Measurements from ENCODE around the gene WDR46.
"Not testable (repeated sequence)": the region's sequence is repeated elsewhere in the genome, so short reads cannot be mapped to it uniquely, and the experiment has no call there.

WDR46 gene

GRCh38 chr6:33286946-33287914 lies 1.8 kb downstream of the WDR46 start:
- DNase-seq (ENCODE audit: low read depth) = no peak
- no peak overlapping the region for H3K4me3 ChIP-seq (replicated peaks; ENCODE audit: low read depth, low read length)
- TF ChIP-seq CTCF (IDR thresholded peaks at IDR 0.05; ENCODE audit: low read length, missing control alignments) = no peak

DNA sequence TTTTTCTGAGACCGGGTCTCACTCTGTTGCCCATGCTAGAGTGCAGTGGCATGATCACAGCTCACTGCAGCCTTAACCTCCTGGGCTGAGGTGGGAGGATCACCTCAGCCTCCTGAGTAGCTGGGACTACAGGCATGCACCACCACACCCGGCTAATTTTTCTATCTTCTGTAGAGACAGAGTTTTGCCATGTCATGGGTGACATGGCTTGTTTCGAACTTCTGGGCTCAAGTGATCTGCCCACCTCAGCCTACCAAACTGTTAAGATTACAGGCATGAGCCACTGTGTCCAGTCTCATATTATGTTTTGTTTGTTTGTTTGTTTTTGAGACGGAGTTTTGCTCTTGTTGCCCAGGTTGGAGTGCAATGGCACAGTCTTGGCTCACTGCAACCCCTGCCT lies 3.8 kb downstream of the WDR46 start:
- not testable (repeated sequence) for H3K4me3 ChIP-seq (replicated peaks; ENCODE audit: low read depth, low read length); DNase-seq (ENCODE audit: low read depth)

DNA sequence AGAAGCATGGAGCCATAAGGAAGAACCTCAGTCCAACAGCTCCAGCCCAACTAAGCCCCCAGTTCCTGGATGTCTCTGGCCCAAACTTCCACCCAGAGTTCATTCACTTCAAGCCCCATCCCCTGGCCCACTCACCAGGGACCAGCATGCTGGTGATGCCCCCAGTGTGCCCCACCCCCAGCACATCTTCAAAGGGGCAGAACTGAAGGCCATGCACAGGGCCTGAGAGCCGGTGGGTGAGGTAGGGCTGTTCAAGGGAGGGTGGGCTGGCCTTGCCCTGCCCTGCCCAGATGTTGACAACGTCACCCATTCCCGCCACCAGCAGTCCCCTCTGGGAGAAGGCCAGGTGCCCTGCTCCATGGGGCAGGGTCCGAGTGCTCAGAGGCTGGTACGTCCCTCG lies 8.5 kb downstream of the WDR46 start:
- TF ChIP-seq CTCF (IDR thresholded peaks at IDR 0.05; ENCODE audit: low read length, missing control alignments) = no peak
- no peak overlapping the region for H3K4me3 ChIP-seq (replicated peaks; ENCODE audit: low read depth, low read length)
- no peak for DNase-seq (ENCODE audit: low read depth)

DNA sequence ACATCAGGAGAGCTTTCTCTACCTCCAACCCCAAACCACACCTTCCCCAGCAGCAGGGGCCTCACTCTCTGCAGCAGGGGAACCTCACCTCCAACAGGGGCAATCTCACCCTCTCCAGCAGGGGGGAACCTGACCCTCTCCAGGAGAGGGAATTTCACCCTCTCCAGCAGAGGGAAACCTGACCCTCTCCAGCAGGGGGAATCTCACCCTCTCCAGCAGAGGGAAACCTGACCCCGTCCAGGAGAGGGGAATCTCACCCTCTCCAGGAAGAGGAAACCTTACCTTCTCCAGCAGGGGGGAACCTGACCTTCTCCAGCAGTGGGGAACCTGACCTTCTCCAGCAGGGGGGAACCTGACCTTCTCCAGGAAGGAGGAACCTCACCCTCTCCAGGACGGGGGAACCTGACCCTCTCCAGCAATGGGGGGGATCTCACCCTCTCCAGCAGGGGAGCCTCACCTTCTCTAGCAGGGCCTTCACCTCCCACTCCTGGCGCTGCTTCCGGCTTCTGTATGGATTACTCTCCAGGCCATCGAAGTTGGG lies 9.0 kb downstream of the WDR46 start:
- DNase-seq (ENCODE audit: low read depth) = peak; percentile 65
- peak; percentile 69 for TF ChIP-seq CTCF (IDR thresholded peaks at IDR 0.05; ENCODE audit: low read length, missing control alignments)
- no peak overlapping the region for H3K4me3 ChIP-seq (replicated peaks; ENCODE audit: low read depth, low read length)

GRCh38 chr6:33279257-33279695 lies 9.8 kb downstream of the WDR46 start:
- H3K4me3 ChIP-seq (replicated peaks; ENCODE audit: low read depth, low read length) = no peak overlapping the region
- no peak for DNase-seq (ENCODE audit: low read depth)
- no peak for TF ChIP-seq CTCF (IDR thresholded peaks at IDR 0.05; ENCODE audit: low read length, missing control alignments)

DNA sequence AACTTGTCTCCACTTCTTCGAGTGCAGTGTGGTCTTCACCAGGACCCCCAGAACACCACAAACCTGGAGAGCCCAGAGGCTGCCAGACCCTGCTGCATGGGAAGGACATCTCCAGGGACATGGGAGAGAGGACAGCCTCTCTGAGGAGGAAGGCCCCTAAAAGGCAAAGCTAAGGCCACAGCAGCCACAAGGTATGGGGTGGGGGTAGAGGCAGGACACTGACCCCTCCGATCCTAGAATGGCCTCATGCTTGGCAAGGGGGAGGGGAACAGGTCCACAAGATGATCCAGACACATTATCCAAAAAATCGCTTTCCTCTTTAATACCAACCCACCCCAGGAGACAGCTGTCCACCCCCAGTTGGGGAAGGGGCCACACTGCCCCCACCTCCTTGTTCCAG lies 10.2 kb downstream of the WDR46 start:
- TF ChIP-seq CTCF (IDR thresholded peaks at IDR 0.05; ENCODE audit: low read length, missing control alignments) = no peak
- no peak for DNase-seq (ENCODE audit: low read depth)
- no peak overlapping the region for H3K4me3 ChIP-seq (replicated peaks; ENCODE audit: low read depth, low read length)

DNA sequence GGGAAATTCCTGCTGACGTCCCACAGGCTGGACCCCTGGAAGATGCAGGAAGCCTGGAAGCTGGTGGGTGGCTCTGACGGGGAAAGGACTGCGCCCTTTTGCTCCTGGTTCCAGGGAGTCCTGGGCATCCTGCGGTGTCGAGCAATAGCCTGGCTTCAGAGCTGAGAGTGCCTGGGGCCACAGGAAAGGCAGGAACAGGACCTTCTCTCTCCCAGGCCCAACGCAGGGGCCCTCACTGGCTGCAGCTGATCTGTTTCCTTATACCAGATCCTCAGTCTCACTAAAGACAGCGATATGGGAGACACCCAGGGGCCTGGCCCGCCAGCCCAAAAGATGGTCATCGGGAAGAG lies 10.7 kb downstream of the WDR46 start:
- TF ChIP-seq CTCF (IDR thresholded peaks at IDR 0.05; ENCODE audit: low read length, missing control alignments) = no peak
- DNase-seq (ENCODE audit: low read depth) = no peak
- H3K4me3 ChIP-seq (replicated peaks; ENCODE audit: low read depth, low read length) = no peak overlapping the region

All from fibroblast of pulmonary artery (primary cell).